ENCODE data around the gene NAT8. TPM values are rescaled to one million over a fixed set of nuclear protein-coding genes. Genes with fewer than 3 reads are reported as not detected.
A peak's percentile ranks its signal among the peaks of the same experiment; 100 is the strongest.
"Not testable (repeated sequence)": the region's sequence is repeated elsewhere in the genome, so short reads cannot be mapped to it uniquely, and the experiment has no call there.

NAT8 gene
- total and polyA plus RNA-seq, 2 experiments from 2014 or later: not detected

GRCh38 chr2:73630662-73631266 is 11.5 kb downstream of the NAT8 start:
- TF ChIP-seq, protein P1, sequence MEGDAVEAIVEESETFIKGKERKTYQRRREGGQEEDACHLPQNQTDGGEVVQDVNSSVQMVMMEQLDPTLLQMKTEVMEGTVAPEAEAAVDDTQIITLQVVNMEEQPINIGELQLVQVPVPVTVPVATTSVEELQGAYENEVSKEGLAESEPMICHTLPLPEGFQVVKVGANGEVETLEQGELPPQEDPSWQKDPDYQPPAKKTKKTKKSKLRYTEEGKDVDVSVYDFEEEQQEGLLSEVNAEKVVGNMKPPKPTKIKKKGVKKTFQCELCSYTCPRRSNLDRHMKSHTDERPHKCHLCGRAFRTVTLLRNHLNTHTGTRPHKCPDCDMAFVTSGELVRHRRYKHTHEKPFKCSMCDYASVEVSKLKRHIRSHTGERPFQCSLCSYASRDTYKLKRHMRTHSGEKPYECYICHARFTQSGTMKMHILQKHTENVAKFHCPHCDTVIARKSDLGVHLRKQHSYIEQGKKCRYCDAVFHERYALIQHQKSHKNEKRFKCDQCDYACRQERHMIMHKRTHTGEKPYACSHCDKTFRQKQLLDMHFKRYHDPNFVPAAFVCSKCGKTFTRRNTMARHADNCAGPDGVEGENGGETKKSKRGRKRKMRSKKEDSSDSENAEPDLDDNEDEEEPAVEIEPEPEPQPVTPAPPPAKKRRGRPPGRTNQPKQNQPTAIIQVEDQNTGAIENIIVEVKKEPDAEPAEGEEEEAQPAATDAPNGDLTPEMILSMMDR (conservative IDR thresholded peaks at IDR 0.05; ENCODE audit: low read depth in 2 of 2): peak; percentile 40 to 51
- H3F3A ChIP-seq (replicated peaks; ENCODE audit: low read depth); H3K27ac Mint-ChIP-seq; H3K36me3 ChIP-seq (ENCODE audit: insufficient read depth); H3K27me3 Mint-ChIP-seq (ENCODE audit: insufficient read depth, low read depth, poor library complexity); H3K36me3 Mint-ChIP-seq (ENCODE audit: low read depth); H2AFZ ChIP-seq; H4K20me1 ChIP-seq (replicated peaks; ENCODE audit: insufficient read depth); H3K4me1 ChIP-seq (ENCODE audit: insufficient read depth); H3K4me3 ChIP-seq; H3K4me2 ChIP-seq; H3K27me3 ChIP-seq (ENCODE audit: insufficient read depth); H3K4me1 Mint-ChIP-seq; H3K4me3 Mint-ChIP-seq; H3K9me2 ChIP-seq (ENCODE audit: insufficient read depth); H3K27ac ChIP-seq (ENCODE audit: low read depth); H3K79me2 ChIP-seq (replicated peaks; ENCODE audit: insufficient read depth); H3K9me3 Mint-ChIP-seq: not testable (repeated sequence)
- ATAC-seq: peak; percentile 98
- peak; percentile 12 for DNase-seq (ENCODE audit: low spot score)

- not testable (repeated sequence) for H3K36me3 ChIP-seq (ENCODE audit: insufficient read depth); H3K4me1 Mint-ChIP-seq; H3K27ac Mint-ChIP-seq; DNase-seq (ENCODE audit: low spot score); H3K27me3 Mint-ChIP-seq (ENCODE audit: insufficient read depth, low read depth, poor library complexity); H3K4me2 ChIP-seq; H3F3A ChIP-seq (replicated peaks; ENCODE audit: low read depth); H3K4me3 ChIP-seq; H2AFZ ChIP-seq; ATAC-seq; H3K4me3 Mint-ChIP-seq; H3K4me1 ChIP-seq (ENCODE audit: insufficient read depth); H3K27ac ChIP-seq (ENCODE audit: low read depth); H4K20me1 ChIP-seq (replicated peaks; ENCODE audit: insufficient read depth); H3K9me3 Mint-ChIP-seq; H3K27me3 ChIP-seq (ENCODE audit: insufficient read depth); H3K79me2 ChIP-seq (replicated peaks; ENCODE audit: insufficient read depth); H3K36me3 Mint-ChIP-seq (ENCODE audit: low read depth); H3K9me2 ChIP-seq (ENCODE audit: insufficient read depth)
Observed at GRCh38 chr2:73628493-73628892, 13.7 kb downstream of the NAT8 start.

- H3K4me3 ChIP-seq; H3K4me3 Mint-ChIP-seq; H3K27me3 ChIP-seq (ENCODE audit: insufficient read depth); H3K4me1 ChIP-seq (ENCODE audit: insufficient read depth); H3K4me2 ChIP-seq; H3K27ac Mint-ChIP-seq; H3K36me3 ChIP-seq (ENCODE audit: insufficient read depth); H4K20me1 ChIP-seq (replicated peaks; ENCODE audit: insufficient read depth); H3K9me2 ChIP-seq (ENCODE audit: insufficient read depth); DNase-seq (ENCODE audit: low spot score); H2AFZ ChIP-seq; H3K79me2 ChIP-seq (replicated peaks; ENCODE audit: insufficient read depth); H3K36me3 Mint-ChIP-seq (ENCODE audit: low read depth); ATAC-seq; H3K9me3 Mint-ChIP-seq; H3F3A ChIP-seq (replicated peaks; ENCODE audit: low read depth); H3K27ac ChIP-seq (ENCODE audit: low read depth); H3K27me3 Mint-ChIP-seq (ENCODE audit: insufficient read depth, low read depth, poor library complexity); H3K4me1 Mint-ChIP-seq: not testable (repeated sequence)
Observed at GRCh38 chr2:73626237-73626636, 16.0 kb downstream of the NAT8 start.

- not testable (repeated sequence) for H3K36me3 Mint-ChIP-seq (ENCODE audit: low read depth); H3K27me3 ChIP-seq (ENCODE audit: insufficient read depth); H3K4me2 ChIP-seq; H3K4me1 Mint-ChIP-seq; H2AFZ ChIP-seq; H3K27ac Mint-ChIP-seq; H3F3A ChIP-seq (replicated peaks; ENCODE audit: low read depth); H3K27me3 Mint-ChIP-seq (ENCODE audit: insufficient read depth, low read depth, poor library complexity); H3K79me2 ChIP-seq (replicated peaks; ENCODE audit: insufficient read depth); H3K36me3 ChIP-seq (ENCODE audit: insufficient read depth); H3K27ac ChIP-seq (ENCODE audit: low read depth); H4K20me1 ChIP-seq (replicated peaks; ENCODE audit: insufficient read depth); H3K4me1 ChIP-seq (ENCODE audit: insufficient read depth); H3K9me2 ChIP-seq (ENCODE audit: insufficient read depth); H3K4me3 Mint-ChIP-seq; H3K9me3 Mint-ChIP-seq; H3K4me3 ChIP-seq
- ATAC-seq (peak; percentile 91), DNase-seq (ENCODE audit: low spot score) (peak; percentile 26)
- TF ChIP-seq, protein P1 (conservative IDR thresholded peaks at IDR 0.05; ENCODE audit: low read depth in 2 of 2): peak in 1 of 2 experiments; percentile 29; a peak in 1 of 4 replicates
Observed at GRCh38 chr2:73624625-73625024, 17.6 kb downstream of the NAT8 start.

DNA sequence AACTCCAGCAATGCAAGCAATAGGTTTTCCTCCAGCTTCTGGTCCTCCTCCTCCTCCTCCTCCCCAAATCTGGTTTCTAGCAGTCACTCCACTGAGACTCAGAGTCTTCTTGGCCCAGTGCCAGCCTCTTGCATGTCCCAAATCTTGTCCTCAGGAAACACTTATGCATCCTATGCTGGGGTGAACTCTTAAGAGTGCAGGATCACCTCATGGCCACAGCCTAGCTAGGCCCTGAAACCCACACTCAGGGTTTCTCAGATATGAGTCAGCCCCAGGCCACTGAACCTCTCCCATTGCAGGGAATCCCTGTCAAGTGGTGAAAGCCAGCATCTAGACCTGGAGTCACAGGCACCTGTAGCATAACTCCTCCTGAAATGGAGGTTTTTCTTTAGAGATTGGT is 18.2 kb downstream of the NAT8 start:
- H3K27ac ChIP-seq (ENCODE audit: low read depth); H3K4me3 Mint-ChIP-seq; H3K4me3 ChIP-seq; H3K4me1 Mint-ChIP-seq; H3K36me3 ChIP-seq (ENCODE audit: insufficient read depth); H3K4me1 ChIP-seq (ENCODE audit: insufficient read depth); H4K20me1 ChIP-seq (replicated peaks; ENCODE audit: insufficient read depth); H3F3A ChIP-seq (replicated peaks; ENCODE audit: low read depth); H3K79me2 ChIP-seq (replicated peaks; ENCODE audit: insufficient read depth); H3K4me2 ChIP-seq; H3K27me3 ChIP-seq (ENCODE audit: insufficient read depth); ATAC-seq; H3K9me3 Mint-ChIP-seq; H2AFZ ChIP-seq; H3K27me3 Mint-ChIP-seq (ENCODE audit: insufficient read depth, low read depth, poor library complexity); H3K36me3 Mint-ChIP-seq (ENCODE audit: low read depth); DNase-seq (ENCODE audit: low spot score); H3K27ac Mint-ChIP-seq; H3K9me2 ChIP-seq (ENCODE audit: insufficient read depth): not testable (repeated sequence)

Data from GM23338 (cell line).